Embryonic facial prominence (tissue), 1 donor: ENCODE measurements around the gene PLN.

Source experiments
- DNase-seq: peaks from one replicate; pipeline ENCODE4 v3.0.0-alpha.2; 2016; ENCODE audit errors: extremely low spot score

Gene PLN

DNA sequence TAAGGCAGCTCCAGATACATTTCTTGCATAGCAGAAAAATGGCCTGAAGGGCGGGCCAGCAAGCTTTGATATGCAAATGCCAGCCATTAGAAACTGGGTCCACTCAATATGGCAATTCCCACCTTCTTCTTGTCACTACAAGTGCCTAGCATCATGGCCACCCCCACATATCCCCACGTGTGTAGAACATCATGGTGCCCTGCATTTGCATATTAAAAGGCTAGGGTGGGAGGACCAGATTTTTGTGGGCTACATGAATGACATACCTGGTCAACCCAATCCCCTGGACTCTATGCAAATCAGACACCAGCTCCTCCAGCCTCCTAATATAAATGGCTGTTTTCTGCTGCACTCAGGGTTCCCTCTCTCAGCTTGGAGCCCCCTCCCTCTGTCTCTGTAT is 31.7 kb downstream of the PLN start:
- no peak for DNase-seq

- no peak for DNase-seq
Measured at GRCh38 chr6:118580585-118581419, 32.7 kb downstream of the PLN start.

DNA sequence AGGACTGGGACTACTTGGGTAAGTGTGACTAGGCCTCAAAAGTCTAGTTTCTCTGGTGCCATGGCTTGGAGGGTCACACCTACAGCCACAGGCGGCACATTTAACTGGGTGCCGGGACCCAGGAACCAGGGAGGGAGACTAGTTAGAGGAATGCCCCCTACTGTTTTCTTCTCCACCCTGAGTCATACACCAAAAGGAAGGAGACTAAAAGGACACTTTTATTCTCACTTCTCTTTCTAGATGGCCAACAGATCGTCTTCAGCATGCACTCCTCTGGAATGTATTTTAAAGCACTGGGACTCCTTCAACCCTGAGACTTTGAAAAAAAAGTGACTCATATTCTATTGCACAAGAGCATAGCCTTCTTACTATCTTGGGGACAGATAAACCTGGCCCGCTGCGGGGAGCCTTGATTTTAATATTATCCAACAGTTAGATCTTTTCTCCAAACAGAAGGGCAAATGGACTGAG is 33.4 kb downstream of the PLN start:
- no peak for DNase-seq

- no peak for DNase-seq
Measured at GRCh38 chr6:118584911-118585310, 36.8 kb downstream of the PLN start.

DNA sequence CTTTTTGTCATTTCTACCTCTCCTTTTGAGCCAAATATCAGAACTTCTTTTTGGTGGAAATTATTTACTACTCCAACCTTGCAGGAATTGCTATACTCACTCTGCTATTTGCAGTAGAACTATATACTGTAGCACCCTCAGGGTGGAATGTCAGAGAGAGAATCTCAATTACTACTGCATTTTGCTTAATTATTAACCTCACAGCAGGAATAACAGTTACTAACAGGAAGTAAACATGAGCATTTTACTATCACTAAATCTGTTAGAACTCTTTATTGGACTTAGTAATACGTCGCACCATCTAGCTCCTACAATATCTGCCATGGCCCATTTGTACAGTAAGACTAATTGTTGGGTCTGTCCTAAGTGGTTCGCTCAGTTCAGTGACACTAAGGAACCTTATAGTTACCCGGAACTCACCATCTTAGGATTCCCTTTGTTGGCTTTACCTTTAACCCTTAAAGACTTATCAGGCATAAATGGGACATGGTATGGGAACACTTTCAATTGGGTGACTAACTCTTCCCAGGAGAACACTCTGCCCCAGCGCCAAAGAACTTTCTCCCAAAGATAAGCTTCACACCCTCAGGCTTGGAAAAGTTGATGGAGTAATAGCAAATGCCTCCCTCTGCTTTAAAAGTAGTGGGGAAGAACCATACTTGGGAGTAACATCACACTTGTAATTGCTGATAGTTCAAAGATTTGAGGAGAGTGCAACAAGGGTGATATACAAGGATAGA is 38.8 kb downstream of the PLN start:
- DNase-seq: no peak

GRCh38 chr6:118588626-118589025 is 40.5 kb downstream of the PLN start:
- no peak for DNase-seq

DNA sequence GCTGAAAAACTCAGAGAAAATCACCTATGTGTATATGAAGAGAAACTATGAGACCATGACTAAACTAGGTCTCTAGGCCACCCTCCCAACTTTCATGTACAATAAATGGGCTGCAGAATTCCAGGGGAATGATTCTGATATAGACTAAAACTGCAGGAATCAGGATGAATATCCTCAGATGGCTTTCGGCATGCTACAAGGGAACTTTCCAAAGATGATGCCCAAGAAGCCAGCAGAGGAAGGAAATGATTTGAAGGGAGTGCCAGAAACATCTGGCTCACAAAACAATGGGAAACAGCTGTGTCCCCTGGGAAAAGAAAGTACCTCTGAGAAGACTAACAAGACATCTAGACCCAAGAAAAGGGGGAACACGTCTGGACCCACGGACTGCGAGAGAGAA is 41.1 kb downstream of the PLN start:
- no peak for DNase-seq

DNA sequence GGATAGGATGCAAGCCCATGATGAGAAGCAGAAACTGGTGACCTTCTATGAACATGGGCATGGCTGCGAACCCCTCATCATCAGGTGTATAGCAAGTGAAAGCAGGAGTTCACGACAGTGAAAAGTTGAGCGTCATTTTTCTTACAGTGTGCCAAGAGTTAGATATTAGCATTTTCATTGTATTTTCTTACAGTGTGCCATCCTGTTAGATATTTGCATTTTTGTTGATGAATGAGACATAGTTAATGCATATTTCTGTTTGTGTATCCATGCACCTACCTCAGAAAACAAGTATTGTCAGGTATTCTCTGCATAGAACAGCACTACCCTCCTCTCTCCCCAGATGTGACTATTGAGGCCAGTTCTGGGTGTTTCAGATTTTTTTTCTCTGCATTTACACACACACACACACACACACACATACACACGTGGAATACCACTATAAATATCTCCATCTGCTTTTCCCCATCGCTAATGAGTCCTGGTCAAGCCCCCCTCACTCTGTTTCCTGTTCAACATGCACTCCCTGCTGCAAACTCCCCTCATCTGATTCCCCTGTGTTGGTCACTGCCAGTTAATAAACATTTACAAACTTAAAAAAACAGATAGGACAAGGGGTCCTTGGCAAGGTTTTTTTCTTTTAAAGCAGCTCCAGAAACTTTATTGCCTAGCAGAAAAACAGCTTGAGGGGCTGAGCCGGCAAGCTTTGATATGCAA is 41.7 kb downstream of the PLN start:
- DNase-seq: no peak

DNA sequence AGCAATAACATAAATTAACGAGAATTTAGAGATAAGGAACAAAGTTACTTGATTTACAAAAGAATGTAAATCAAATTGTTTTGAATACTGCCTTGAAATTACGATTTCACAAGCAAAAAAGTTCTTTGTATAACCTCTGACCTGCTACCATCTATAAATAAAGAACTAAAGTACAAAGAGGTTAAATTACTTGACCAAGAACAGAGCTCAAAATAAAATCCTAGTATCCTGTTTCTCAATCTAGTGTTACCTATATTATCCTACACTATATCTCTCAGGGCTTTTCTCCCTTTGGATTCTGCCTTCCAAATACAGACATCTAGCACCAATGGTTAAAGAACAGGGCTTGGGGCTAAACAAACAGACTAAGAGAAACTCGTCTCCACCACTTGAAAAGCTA is 43.8 kb downstream of the PLN start:
- DNase-seq: no peak

DNA sequence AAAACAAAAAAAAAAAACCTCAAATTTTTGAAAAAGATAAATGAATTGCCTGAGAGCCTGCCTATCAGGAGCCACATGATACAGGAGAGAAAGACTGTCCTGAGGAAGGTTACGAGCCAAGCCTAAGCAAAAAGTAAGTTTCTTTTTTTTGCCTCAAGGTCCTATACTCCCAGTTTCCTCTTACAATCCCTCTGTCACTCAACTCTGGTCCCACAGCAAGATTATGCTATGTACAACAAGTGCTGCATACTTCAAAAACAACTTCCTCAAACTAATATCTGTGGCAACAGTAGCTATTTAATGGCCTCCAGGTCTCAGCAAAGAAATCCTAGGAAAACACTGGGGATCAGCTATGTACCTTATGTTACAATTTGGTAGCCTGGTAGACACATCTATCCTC is 46.8 kb downstream of the PLN start:
- no peak for DNase-seq

DNA sequence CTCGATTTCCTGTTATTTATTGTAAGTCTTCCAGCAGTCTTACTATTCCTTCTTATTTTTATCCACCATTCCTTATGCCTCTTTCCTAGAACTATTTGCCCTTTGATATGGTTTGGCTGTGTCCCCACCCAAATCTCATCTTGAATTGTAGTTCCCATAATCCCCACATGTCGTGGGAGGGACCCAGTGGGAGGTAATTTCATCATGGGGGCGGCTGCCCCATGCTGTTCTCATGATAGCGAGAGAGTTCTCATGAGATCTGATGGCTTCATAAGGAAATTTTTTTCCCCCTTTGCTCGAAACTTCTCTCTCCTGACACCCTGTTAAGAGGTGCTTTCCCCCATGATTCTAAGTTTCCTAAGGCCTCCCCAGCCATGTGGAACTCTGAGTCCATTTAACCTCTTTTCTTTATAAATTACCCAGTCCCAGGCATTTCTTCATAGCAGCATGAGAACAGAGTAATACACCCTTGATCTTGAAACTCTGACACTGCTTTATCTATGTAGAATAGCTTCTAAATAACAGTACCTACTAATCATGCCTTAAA is 48.8 kb downstream of the PLN start:
- no peak for DNase-seq

- DNase-seq: no peak
Measured at GRCh38 chr6:118597636-118598035, 49.5 kb downstream of the PLN start.

DNA sequence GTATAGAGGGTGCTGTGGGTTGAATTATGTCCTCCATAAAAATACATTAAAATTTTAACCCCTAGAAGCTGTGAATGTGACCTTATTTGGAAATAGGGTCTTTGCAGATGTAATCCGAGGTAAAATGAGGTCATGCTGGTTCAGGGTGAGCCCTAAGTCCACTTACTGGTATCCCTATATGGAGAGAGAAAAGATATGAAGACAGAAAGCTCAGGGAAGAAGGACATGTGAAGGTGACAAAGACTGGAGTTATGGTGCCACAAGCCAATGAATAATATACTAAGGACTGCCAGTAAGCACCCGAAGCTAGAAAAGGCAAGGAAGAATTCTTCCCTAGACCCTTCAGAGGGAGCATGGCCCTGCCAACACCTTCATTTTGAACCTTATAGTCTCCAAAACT is 50.2 kb downstream of the PLN start:
- no peak for DNase-seq

- DNase-seq: no peak
Measured at GRCh38 chr6:118602300-118602699, 54.2 kb downstream of the PLN start.

- DNase-seq: no peak
Measured at GRCh38 chr6:118603372-118603771, 55.3 kb downstream of the PLN start.

DNA sequence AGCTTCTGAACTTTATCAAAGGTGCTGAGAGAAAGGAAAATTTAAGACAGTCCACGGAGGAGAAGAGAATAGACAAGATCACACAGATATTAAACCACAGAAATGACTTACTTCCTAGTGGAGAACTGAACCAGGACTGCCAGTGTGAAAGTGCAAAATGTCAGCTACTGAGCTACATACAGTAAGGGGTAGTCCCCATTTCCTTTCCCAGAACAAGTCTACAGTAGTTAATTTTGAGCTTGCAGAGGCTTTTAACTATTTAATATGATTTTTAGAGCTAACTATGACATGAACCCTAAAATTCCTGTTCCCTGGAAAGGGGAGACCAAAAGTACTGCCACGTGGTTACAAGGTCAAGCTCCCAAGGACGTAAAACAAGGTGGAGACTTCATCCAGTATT is 58.2 kb downstream of the PLN start:
- DNase-seq: no peak

GRCh38 chr6:118606858-118607257 is 58.8 kb downstream of the PLN start:
- no peak for DNase-seq
